ENCODE results near the gene RERE. TPM values are rescaled to one million over a fixed set of nuclear protein-coding genes. Genes with fewer than 3 reads are reported as not detected.
"Not testable (repeated sequence)": the region's sequence is repeated elsewhere in the genome, so short reads cannot be mapped to it uniquely, and the experiment has no call there.

RERE gene
- polyA plus RNA-seq, 10 donors: 61.7 to 94.3 (median 77.6) TPM

GRCh38 chr1:8643542-8644536 is 173.6 kb downstream of the RERE start:
- peak in 1 of 3 donors; percentile 20 for DNase-seq

GRCh38 chr1:8642114-8642513 is 175.3 kb downstream of the RERE start:
- DNase-seq: no peak

GRCh38 chr1:8641377-8641997 is 176.0 kb downstream of the RERE start:
- no peak for DNase-seq

- DNase-seq: no peak
These were observed 176.5 kb downstream of the RERE start for GRCh38 chr1:8640950-8641349.

GRCh38 chr1:8639148-8639547 is 178.3 kb downstream of the RERE start:
- DNase-seq: no peak

- DNase-seq: no peak
These were observed 183.5 kb downstream of the RERE start for GRCh38 chr1:8633741-8634501.

GRCh38 chr1:8632102-8632501 is 185.3 kb downstream of the RERE start:
- no peak for DNase-seq

- no peak for DNase-seq
These were observed 186.3 kb downstream of the RERE start for GRCh38 chr1:8631163-8631562.

- peak in 1 of 3 donors; percentile 29 for DNase-seq
These were observed 188.0 kb downstream of the RERE start for GRCh38 chr1:8629241-8630091.

GRCh38 chr1:8628606-8629005 is 188.8 kb downstream of the RERE start:
- DNase-seq: no peak

GRCh38 chr1:8627728-8628127 is 189.7 kb downstream of the RERE start:
- DNase-seq: peak in 1 of 3 donors; percentile 18

- peak in 1 of 3 donors; percentile 89 for DNase-seq
These were observed 191.2 kb downstream of the RERE start for GRCh38 chr1:8625981-8626898.

GRCh38 chr1:8625491-8625890 is 191.9 kb downstream of the RERE start:
- DNase-seq: no peak

GRCh38 chr1:8623651-8624192 is 193.7 kb downstream of the RERE start:
- not testable (repeated sequence) for DNase-seq

GRCh38 chr1:8621785-8622348 is 195.6 kb downstream of the RERE start:
- not testable (repeated sequence) for DNase-seq

GRCh38 chr1:8621034-8621582 is 196.3 kb downstream of the RERE start:
- not testable (repeated sequence) for DNase-seq

- not testable (repeated sequence) for DNase-seq
These were observed 197.4 kb downstream of the RERE start for GRCh38 chr1:8619917-8620502.

- DNase-seq: not testable (repeated sequence)
These were observed 198.0 kb downstream of the RERE start for GRCh38 chr1:8619419-8619818.

GRCh38 chr1:8616791-8617190 is 200.6 kb downstream of the RERE start:
- DNase-seq: peak in 1 of 3 donors; percentile 59

All from muscle of back (tissue), 11 donors.